Lower leg skin (tissue), 3 donors: Measurements from ENCODE around the gene ATAD3C.

ENCODE experiments used
- POLR2A ChIP-seq, 2 donors: fragments of 450-650 bp; IDR thresholded peaks; one replicate each; pipeline ENCODE4 v1.6.1; 2016 to 2017; ENCODE audit warnings: antibody characterized with exemption in 2 of 2, mild to moderate bottlenecking in 1 of 2, moderate library complexity in 1 of 2
- TF ChIP-seq, protein P1 (sequence below), 3 donors: fragments of 450-650 bp; IDR thresholded peaks; one replicate each; pipeline ENCODE4 v1.5.1; 2016; ENCODE audit warnings: antibody characterized with exemption in 3 of 3, mild to moderate bottlenecking in 3 of 3, moderate library complexity in 2 of 3

DNA sequence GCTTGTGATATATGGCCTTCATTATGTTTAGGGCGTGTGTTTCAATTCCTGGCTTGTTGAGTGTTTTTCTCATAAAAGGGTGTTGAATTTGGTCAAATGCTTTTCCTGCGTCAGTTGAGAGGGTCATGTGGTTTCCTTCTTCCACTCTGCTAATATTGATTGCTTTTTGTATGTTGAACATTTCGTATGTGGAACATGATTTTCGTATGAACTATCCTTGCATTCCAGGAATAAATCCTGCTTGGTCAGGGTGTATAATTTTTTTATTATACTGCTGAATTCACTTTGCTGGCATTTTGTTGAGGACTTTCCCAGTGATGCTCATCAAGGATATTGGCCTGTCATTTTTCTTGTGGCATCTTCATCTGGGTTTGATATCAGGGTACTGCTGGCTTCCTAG is 57.8 kb downstream of the ATAD3C start:
- TF ChIP-seq, protein P1, sequence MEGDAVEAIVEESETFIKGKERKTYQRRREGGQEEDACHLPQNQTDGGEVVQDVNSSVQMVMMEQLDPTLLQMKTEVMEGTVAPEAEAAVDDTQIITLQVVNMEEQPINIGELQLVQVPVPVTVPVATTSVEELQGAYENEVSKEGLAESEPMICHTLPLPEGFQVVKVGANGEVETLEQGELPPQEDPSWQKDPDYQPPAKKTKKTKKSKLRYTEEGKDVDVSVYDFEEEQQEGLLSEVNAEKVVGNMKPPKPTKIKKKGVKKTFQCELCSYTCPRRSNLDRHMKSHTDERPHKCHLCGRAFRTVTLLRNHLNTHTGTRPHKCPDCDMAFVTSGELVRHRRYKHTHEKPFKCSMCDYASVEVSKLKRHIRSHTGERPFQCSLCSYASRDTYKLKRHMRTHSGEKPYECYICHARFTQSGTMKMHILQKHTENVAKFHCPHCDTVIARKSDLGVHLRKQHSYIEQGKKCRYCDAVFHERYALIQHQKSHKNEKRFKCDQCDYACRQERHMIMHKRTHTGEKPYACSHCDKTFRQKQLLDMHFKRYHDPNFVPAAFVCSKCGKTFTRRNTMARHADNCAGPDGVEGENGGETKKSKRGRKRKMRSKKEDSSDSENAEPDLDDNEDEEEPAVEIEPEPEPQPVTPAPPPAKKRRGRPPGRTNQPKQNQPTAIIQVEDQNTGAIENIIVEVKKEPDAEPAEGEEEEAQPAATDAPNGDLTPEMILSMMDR (IDR thresholded peaks at IDR 0.05) = no peak
- TF ChIP-seq POLR2A (IDR thresholded peaks at IDR 0.05) = no peak
